Activated naive CD8-positive, alpha-beta T cell treated with anti-CD3 and anti-CD28 coated beads, Interleukin-2, amount 50 U/mL, for 16 hours (primary cell): ENCODE data around the gene CYP2E1.
"Not testable (repeated sequence)": the region's sequence is repeated elsewhere in the genome, so short reads cannot be mapped to it uniquely, and the experiment has no call there.

Experiments
- DNase-seq: peaks from one replicate; pipeline ENCODE4 v3.0.0-alpha.2; 2020; ENCODE audit warnings: low read depth, low spot score

CYP2E1 gene

DNA sequence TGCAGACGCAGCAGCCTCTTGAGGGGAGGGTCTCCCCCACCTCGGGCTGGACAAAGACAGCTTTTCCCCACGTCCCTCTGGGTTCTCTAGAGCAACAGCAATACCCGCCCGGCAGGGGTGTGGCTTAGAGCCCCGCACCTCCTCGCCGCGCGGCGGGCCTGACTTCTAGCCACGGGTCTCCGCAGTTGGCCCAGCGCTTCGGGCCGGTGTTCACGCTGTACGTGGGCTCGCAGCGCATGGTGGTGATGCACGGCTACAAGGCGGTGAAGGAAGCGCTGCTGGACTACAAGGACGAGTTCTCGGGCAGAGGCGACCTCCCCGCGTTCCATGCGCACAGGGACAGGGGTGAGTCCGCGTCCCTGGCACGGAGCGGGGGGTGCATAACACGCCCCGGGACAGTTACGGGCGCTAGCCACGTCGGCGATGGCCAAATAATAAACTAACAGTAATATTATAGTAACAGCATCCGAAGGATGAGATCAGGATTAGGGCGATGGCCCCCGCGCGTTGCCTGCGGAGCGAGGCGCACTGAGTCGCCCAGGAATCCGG is 1.2 kb downstream of the CYP2E1 start:
- DNase-seq: no peak

DNA sequence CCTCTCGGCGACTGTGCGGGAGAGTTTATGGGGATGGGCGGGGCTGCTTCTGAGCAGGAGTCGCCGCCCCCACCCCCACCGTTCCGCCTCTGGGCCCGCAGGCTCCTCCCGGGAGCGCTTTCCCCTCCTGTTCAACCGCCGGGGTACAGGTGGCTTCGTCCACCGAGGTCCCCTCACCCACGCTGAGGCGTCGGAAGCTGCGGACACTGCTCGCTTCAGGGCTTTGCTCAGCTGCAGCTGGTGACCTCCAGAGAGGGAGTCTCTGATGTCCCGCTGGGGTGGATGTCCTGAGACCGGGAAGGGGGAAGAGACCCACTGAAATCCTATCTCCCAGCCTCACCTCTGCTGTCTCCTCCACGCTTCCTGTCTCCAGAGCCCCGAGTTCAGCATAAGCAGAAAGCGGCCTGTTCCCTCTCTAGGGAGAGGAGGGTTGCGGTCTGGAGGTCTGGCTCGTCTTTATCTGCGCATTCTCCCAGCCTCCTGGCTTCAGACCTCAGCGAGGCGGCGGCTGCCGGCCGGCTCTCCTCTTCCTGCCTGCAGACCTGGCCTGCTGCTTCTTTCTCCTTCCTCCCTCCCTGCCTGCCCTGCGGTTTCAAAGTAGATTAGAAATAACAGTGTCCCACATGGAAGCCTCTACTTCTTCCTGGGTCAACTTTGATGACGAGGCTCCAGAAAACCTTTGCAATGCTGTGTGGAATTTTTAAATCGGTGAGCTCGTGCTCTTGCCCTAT is 1.8 kb downstream of the CYP2E1 start:
- DNase-seq: no peak

GRCh38 chr10:133529576-133529946 is 2.4 kb downstream of the CYP2E1 start:
- no peak for DNase-seq

DNA sequence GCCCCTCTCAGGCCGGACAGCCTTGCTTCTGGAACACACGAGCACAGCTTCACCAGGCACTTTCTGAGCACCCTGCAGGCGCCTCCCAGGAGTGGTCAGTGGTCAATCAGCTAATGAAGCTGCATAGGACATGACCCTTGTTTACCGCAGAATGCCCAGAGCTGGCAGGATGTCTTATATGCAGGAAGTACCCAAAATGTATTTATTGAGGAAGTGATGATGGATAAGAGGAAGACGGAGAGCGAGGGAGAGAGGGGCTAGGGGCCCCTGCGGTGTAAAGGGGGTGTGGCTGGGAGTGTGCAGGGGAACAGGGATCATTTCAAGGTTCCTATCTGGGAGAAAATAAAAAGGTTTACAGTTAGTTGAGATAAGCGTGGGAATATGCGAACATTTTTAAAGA is 3.3 kb downstream of the CYP2E1 start:
- DNase-seq: no peak

- no peak for DNase-seq
Measured at GRCh38 chr10:133532871-133533270, 5.7 kb downstream of the CYP2E1 start.

DNA sequence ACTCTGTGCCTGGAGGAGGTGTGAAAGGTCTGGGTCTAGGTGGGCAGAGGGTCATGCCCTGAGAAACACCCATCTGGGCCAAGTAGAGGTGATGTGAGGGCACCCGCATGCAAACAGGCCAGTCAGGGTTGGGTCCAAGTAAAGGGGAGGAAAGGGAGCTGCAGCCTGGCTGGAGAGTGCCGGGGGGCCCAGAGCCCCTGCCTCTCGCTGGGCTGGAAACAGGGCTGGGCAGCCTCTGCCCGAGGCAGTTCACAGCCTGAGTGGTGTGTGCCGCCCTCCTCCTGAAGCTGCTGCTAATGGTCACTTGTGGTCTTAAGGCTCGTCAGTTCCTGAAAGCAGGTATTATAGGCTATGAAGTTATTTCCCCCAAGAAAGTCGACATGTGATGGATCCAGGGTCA is 7.3 kb downstream of the CYP2E1 start:
- DNase-seq: no peak

- no peak for DNase-seq
Measured at GRCh38 chr10:133536198-133536597, 9.0 kb downstream of the CYP2E1 start.

- DNase-seq: no peak
Measured at GRCh38 chr10:133537546-133538545, 10.7 kb downstream of the CYP2E1 start.

DNA sequence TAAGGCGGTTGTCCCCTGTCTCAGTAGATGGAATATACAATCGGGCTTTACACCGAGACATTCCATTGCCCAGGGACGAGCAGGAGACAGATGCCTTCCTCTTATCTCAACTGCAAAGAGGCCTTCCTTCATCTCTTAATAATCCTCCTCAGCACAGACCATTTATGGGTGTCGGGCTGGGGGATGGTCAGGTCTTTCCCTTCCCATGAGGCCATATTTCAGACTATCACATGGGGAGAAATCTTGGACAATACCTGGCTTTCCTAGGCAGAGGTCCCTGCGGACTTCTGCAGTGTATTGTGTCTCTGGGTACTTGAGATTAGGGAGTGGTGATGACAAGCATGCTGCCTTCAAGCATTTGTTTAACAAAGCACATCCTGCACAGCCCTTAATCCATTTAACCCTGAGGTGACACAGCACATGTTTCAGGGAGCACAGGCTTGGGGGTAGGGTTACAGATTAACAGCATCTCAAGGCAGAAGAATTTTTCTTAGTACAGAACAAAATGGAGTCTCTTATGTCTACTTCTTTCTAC is 14.3 kb downstream of the CYP2E1 start:
- not testable (repeated sequence) for DNase-seq

- no peak for DNase-seq
Measured at GRCh38 chr10:133544506-133544905, 17.3 kb downstream of the CYP2E1 start.

DNA sequence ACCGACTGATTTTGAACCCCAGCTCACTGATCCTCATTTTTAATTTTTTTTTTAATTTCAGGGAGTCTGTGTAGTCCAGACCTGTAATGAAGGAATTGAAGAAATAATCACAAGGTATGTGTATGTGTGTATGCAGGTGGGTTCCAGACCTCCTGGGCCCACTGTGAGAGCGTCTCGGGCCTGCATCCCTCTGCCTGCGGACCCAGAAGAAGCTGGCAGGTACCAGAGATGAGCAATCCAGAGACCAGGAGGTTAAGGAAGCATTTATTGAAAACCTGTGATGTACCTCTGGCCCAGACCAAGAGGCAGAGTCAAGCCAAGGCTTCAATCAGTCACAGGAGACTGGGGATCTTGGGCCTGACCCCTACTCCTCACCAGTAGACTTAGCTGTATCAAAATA is 27.4 kb downstream of the CYP2E1 start:
- DNase-seq: no peak

- no peak for DNase-seq
Measured at GRCh38 chr10:133555521-133555920, 28.4 kb downstream of the CYP2E1 start.

DNA sequence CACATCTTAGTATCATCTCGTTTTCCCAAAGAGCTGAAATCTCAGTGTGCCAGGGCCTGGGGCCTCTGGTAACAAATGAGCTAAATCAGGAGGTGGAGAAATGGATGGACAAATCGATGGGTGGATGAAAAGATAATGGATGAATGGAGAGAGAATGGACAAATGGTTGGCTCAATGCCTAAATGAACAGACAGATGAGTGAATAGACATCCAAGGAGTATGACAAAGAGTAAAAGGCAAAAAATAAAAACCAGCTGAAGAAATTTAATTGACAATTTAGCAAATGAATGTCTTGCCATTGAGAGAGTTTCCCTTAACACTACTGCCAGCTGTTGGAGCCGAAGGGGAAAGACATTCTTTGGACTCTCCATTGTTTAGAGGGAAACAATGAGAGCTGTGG is 30.2 kb downstream of the CYP2E1 start:
- no peak for DNase-seq

GRCh38 chr10:133559216-133559615 is 32.1 kb downstream of the CYP2E1 start:
- DNase-seq: no peak

- DNase-seq: no peak
Measured at GRCh38 chr10:133564816-133565215, 37.7 kb downstream of the CYP2E1 start.

GRCh38 chr10:133565441-133566294 is 38.5 kb downstream of the CYP2E1 start, which contains the start of gene SYCE1:
SYCE1 (minus strand) TSS chr10:133565583; CDS start chr10:133565529, 54 bp downstream.
- no peak for DNase-seq

DNA sequence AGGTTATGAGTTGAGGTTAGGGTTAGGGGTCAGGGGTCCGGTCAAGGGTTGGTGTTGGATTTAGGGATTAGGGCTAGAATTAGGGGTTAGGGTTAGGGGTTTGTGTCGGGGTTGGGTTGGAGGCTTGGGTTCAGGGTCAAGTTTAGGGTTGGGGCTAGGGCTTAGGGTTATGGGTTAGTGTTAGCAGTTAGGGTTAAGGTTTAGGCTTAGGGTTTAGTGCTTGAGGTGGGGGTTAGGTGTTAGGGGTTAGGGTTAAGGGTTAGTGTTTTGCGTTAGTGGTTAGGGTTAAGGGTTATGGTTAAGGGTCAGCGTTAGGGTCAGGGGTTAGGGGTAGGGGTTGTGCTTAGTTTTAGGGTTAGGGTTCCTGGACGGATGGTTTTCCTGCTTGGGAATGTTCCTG is 40.0 kb downstream of the CYP2E1 start:
- DNase-seq: no peak

DNA sequence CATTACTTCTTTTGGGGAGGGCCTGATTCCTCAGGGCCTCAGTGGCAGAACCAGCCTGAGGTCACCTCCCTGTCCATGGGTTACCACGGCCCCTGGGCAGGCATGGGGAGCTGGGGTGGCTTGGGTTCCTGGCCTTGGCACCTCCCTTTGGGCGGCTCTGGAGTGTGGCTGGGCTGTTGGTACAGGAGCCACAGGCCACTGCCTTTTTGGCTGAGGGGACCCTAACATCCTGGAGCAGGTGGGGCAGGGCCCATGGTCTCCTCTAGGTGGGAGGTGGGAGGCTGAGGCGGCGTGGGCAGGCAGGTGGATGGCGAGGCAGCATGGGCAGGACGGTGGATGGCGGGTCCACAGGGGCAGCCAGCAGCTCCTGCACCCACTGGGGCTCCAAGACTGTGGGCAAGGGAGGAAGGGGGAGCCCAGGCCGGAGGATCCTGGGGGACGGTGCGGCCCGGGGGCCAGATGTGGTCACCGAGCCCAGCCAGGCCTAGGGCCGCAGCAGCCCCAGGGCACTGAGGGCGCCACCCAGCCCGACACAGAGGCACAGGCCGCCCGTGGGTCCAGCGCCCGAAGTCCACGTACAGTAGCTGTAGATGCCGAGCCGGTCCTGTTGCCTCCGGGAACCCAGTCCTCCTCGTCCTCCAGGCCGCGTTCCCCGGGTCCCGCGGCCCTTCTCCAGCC is 40.6 kb downstream of the CYP2E1 start:
- DNase-seq: no peak

GRCh38 chr10:133568287-133568614 is 41.1 kb downstream of the CYP2E1 start:
- DNase-seq: no peak

- DNase-seq: not testable (repeated sequence)
Measured at GRCh38 chr10:133568831-133569527, 41.8 kb downstream of the CYP2E1 start.
